WTC11 (cell line): ENCODE results near the gene PRSS48. TPM values are rescaled to one million over a fixed set of nuclear protein-coding genes. Genes with fewer than 3 reads are reported as not detected.

Experiments used
- ATAC-seq: fragments of 200-7000 bp; cut with Tn5 transposase; 2 replicates; pipeline ENCODE4 v1.10.0; 2021; ENCODE audit warnings: mild to moderate bottlenecking, moderate library complexity
- CTCF ChIA-PET: fragments of 300-600 bp; sonication (Branson Sonifier 250); formaldehyde crosslinking; loops from one replicate; lab custom pipeline; 2021; ENCODE audit warnings: antibody characterized with exemption; lab: Charles Lee
- POLR2A ChIA-PET: fragments of 350-600 bp; sonication (Branson Sonifier 250); formaldehyde crosslinking; loops from one replicate; lab custom pipeline; 2021; ENCODE audit warnings: antibody characterized with exemption; lab: Charles Lee
- DNase-seq: peaks from one replicate; pipeline ENCODE4 v3.0.0; 2021; ENCODE audit warnings: low spot score
- H3K27ac Mint-ChIP-seq: 2 replicates; pipeline ENCODE4 v1.8.0; 2021; ENCODE audit warnings: mixed read lengths
- H3K27me3 Mint-ChIP-seq: 2 replicates; pipeline ENCODE4 v1.8.0; 2021; ENCODE audit warnings: low read depth, mild to moderate bottlenecking, moderate library complexity, mixed read lengths
- H3K36me3 Mint-ChIP-seq: 2 replicates; pipeline ENCODE4 v1.8.0; 2021; ENCODE audit warnings: mixed read lengths
- H3K4me1 Mint-ChIP-seq: 2 replicates; pipeline ENCODE4 v1.8.0; 2022; ENCODE audit warnings: mixed read lengths
- H3K4me3 Mint-ChIP-seq: 2 replicates; pipeline ENCODE4 v1.8.0; 2021; ENCODE audit warnings: mild to moderate bottlenecking, moderate library complexity, mixed read lengths
- H3K9me3 Mint-ChIP-seq: 2 replicates; pipeline ENCODE4 v1.8.0; 2021; ENCODE audit warnings: mixed read lengths
- CREB1 ChIP-seq: sonication (generic); formaldehyde crosslinking; IDR thresholded peaks from 2 replicates; pipeline ENCODE4 v1.8.0; 2023; ENCODE audit warnings: mild to moderate bottlenecking, missing genetic modification reagents
- ELF4 ChIP-seq: sonication (generic); formaldehyde crosslinking; IDR thresholded peaks from 2 replicates; pipeline ENCODE4 v1.8.1; 2022; ENCODE audit warnings: low read depth, mild to moderate bottlenecking, moderate library complexity, missing genetic modification reagents
- ESRRA ChIP-seq: sonication (generic); formaldehyde crosslinking; IDR thresholded peaks from 2 replicates; pipeline ENCODE4 v1.8.1; 2022; ENCODE audit warnings: mild to moderate bottlenecking, missing genetic modification reagents, borderline replicate concordance
- FOXJ3 ChIP-seq: sonication (generic); formaldehyde crosslinking; IDR thresholded peaks from 2 replicates; pipeline ENCODE4 v1.9.0; 2021; ENCODE audit warnings: missing genetic modification reagents, mild to moderate bottlenecking, borderline replicate concordance
- NFE2L1 ChIP-seq: sonication (generic); formaldehyde crosslinking; IDR thresholded peaks from 2 replicates; pipeline ENCODE4 v1.8.1; 2023; ENCODE audit warnings: missing genetic modification reagents
- RELA ChIP-seq: sonication (generic); formaldehyde crosslinking; IDR thresholded peaks from 2 replicates; pipeline ENCODE4 v1.8.1; 2022; ENCODE audit warnings: missing genetic modification reagents, mild to moderate bottlenecking, borderline replicate concordance
- RORB ChIP-seq: fragments of 250-450 bp; sonication (Bioruptor Pico); IDR thresholded peaks from 2 replicates; pipeline ENCODE4 v1.9.0; 2021; ENCODE audit warnings: mild to moderate bottlenecking
- ZNF121 ChIP-seq: sonication (generic); formaldehyde crosslinking; IDR thresholded peaks from 2 replicates; pipeline ENCODE4 v1.8.0; 2023; ENCODE audit warnings: missing genetic modification reagents
- ZNF219 ChIP-seq: sonication (generic); formaldehyde crosslinking; IDR thresholded peaks from 2 replicates; pipeline ENCODE4 v1.8.0; 2023; ENCODE audit warnings: missing genetic modification reagents, mild to moderate bottlenecking, borderline replicate concordance
- ZNF396 ChIP-seq: fragments of 250-450 bp; sonication (Bioruptor Pico); IDR thresholded peaks from 2 replicates; pipeline ENCODE4 v1.8.0; 2021; ENCODE audit warnings: mild to moderate bottlenecking, moderate library complexity, borderline replicate concordance
- total RNA-seq: library from RNA; stranded (reverse); gene quantifications from 3 replicates; pipeline ENCODE4 v1.2.3, GENCODE V29; 2021
- TF ChIP-seq, protein P1 (sequence below): sonication (generic); formaldehyde crosslinking; IDR thresholded peaks from 2 replicates; pipeline ENCODE4 v1.8.1; 2022; ENCODE audit warnings: mild to moderate bottlenecking, moderate library complexity, missing genetic modification reagents
- TF ChIP-seq, protein P2 (sequence below): fragments of 250-450 bp; sonication (Bioruptor Pico); conservative IDR thresholded peaks from 2 replicates; pipeline ENCODE4 v1.9.0; 2021; ENCODE audit warnings: mild to moderate bottlenecking
- TF ChIP-seq, protein P3 (sequence below): sonication (generic); formaldehyde crosslinking; IDR thresholded peaks from 2 replicates; pipeline ENCODE4 v1.8.1; 2023; ENCODE audit warnings: mild to moderate bottlenecking, missing genetic modification reagents
- TF ChIP-seq, protein P4 (sequence below): sonication (generic); formaldehyde crosslinking; IDR thresholded peaks from 2 replicates; pipeline ENCODE4 v1.8.0; 2023; ENCODE audit warnings: missing genetic modification reagents, mild to moderate bottlenecking, borderline replicate concordance
- TF ChIP-seq, protein P5 (sequence below): sonication (generic); formaldehyde crosslinking; IDR thresholded peaks from 2 replicates; pipeline ENCODE4 v1.8.1; 2023; ENCODE audit warnings: mild to moderate bottlenecking, missing genetic modification reagents, moderate library complexity
- TF ChIP-seq, protein P6 (sequence below): sonication (generic); formaldehyde crosslinking; IDR thresholded peaks from 2 replicates; pipeline ENCODE4 v1.8.1; 2023; ENCODE audit warnings: mild to moderate bottlenecking, missing genetic modification reagents
- TF ChIP-seq, protein P7 (sequence below): sonication (generic); formaldehyde crosslinking; IDR thresholded peaks from 2 replicates; pipeline ENCODE4 v1.8.1; 2022; ENCODE audit warnings: low read depth, mild to moderate bottlenecking, moderate library complexity, missing genetic modification reagents, borderline replicate concordance
- TF ChIP-seq, protein P8 (sequence below): sonication (generic); formaldehyde crosslinking; conservative IDR thresholded peaks from 2 replicates; pipeline ENCODE4 v1.8.1; 2022; ENCODE audit warnings: mild to moderate bottlenecking, missing genetic modification reagents
- TF ChIP-seq, protein P9 (sequence below): fragments of 250-450 bp; sonication (Bioruptor Pico); IDR thresholded peaks from 2 replicates; pipeline ENCODE4 v1.9.0; 2021; ENCODE audit warnings: moderate library complexity, mild to moderate bottlenecking, inconsistent platforms, borderline replicate concordance

PRSS48 gene
- total RNA-seq, 1 experiment from 2014 or later, result not detected

DNA sequence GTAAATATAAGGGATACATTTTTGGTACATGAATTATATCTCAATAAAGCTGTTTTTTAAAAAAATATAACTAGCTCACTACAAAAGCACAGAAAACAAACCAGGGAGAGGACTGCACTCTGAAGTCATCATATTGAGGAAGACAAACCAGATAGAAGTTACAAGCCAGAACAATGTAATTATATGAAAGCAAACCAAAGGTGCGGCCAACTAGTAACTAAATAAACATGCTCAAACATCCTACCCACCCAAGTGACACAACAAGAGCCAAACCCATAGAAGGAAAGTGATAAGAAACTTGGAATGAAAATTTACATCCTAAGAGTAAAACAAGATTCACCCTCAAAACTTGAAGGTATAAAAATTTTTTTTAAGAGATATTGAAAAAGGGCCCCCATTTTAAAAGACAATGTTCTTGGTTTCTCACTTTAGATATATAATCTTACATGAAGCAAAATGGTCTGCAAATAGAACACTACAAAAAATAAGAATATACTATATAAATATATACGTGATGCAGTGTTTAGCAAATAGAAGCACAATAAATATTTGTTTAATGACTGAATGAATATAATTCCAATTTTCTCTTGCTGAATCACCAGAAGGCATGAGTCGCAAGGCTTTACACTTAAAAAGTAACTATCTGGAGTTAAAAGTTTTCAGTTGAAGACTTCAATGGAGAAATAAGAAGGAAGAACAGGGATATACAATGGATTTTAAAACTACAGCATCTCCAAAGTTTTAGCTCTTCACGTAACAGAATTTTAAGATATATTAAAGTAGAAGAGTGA, 52.5 kb downstream of the PRSS48 start:
- H3K4me1 Mint-ChIP-seq, result peaks cover 13% of the 10 kb centered on the region
- ChIA-PET POLR2A (no interaction called here), CTCF (no interaction called here)
- H3K9me3 Mint-ChIP-seq, result peaks cover 13% of the 10 kb centered on the region
- H3K27me3 Mint-ChIP-seq, result no peaks in the 10 kb centered on the region; the same call in 1 of the 2 replicates
- DNase-seq, result no peak
- no peak overlapping the region for H3K4me3 Mint-ChIP-seq
- TF ChIP-seq RELA (CRISPR knock-in tag) (no peak), ZNF396 (CRISPR knock-in tag) (no peak), ELF4 (CRISPR knock-in tag) (no peak), ESRRA (no peak), ZNF219 (CRISPR knock-in tag) (no peak), RORB (no peak), FOXJ3 (CRISPR knock-in tag) (no peak), ZNF121 (no peak), NFE2L1 (no peak), CREB1 (no peak)
- TF ChIP-seq, protein P1, sequence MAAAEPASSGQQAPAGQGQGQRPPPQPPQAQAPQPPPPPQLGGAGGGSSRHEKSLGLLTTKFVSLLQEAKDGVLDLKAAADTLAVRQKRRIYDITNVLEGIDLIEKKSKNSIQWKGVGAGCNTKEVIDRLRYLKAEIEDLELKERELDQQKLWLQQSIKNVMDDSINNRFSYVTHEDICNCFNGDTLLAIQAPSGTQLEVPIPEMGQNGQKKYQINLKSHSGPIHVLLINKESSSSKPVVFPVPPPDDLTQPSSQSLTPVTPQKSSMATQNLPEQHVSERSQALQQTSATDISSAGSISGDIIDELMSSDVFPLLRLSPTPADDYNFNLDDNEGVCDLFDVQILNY (CRISPR knock-in tag), result no peak
- TF ChIP-seq, protein P2, sequence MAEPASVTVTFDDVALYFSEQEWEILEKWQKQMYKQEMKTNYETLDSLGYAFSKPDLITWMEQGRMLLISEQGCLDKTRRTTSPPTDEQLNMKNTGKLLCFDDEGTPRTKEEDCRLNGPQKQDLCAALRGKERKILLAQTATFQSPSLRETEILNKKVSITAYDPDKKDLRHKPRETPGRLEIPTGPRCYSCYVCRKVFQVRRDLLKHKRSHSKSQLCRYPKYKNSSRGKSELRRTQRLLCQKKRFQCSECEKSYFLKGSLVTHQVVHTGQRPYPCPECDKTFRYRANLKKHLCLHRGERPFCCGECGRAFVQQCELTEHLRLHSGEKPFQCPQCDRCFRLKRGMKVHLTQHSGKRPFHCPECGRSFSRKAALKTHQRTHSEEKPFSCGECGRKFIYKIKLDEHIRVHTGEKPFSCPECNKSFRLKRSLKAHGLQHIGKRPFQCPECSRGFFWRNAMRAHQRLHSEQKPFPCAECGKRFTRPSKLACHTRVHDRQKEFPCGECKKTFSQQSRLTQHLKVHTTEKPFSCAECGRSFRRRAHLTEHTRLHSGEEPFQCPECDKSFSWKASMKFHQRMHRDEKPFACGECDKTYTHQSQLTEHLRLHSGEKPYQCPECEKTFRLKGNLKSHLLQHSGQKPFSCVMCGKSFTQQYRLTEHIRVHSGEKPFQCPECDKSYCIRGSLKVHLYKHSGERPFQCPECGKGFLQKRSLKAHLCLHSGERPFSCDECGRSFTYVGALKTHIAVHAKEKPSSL (CRISPR knock-in tag), result no peak
- TF ChIP-seq, protein P3, sequence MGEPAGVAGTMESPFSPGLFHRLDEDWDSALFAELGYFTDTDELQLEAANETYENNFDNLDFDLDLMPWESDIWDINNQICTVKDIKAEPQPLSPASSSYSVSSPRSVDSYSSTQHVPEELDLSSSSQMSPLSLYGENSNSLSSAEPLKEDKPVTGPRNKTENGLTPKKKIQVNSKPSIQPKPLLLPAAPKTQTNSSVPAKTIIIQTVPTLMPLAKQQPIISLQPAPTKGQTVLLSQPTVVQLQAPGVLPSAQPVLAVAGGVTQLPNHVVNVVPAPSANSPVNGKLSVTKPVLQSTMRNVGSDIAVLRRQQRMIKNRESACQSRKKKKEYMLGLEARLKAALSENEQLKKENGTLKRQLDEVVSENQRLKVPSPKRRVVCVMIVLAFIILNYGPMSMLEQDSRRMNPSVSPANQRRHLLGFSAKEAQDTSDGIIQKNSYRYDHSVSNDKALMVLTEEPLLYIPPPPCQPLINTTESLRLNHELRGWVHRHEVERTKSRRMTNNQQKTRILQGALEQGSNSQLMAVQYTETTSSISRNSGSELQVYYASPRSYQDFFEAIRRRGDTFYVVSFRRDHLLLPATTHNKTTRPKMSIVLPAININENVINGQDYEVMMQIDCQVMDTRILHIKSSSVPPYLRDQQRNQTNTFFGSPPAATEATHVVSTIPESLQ (CRISPR knock-in tag), result no peak
- TF ChIP-seq, protein P4, sequence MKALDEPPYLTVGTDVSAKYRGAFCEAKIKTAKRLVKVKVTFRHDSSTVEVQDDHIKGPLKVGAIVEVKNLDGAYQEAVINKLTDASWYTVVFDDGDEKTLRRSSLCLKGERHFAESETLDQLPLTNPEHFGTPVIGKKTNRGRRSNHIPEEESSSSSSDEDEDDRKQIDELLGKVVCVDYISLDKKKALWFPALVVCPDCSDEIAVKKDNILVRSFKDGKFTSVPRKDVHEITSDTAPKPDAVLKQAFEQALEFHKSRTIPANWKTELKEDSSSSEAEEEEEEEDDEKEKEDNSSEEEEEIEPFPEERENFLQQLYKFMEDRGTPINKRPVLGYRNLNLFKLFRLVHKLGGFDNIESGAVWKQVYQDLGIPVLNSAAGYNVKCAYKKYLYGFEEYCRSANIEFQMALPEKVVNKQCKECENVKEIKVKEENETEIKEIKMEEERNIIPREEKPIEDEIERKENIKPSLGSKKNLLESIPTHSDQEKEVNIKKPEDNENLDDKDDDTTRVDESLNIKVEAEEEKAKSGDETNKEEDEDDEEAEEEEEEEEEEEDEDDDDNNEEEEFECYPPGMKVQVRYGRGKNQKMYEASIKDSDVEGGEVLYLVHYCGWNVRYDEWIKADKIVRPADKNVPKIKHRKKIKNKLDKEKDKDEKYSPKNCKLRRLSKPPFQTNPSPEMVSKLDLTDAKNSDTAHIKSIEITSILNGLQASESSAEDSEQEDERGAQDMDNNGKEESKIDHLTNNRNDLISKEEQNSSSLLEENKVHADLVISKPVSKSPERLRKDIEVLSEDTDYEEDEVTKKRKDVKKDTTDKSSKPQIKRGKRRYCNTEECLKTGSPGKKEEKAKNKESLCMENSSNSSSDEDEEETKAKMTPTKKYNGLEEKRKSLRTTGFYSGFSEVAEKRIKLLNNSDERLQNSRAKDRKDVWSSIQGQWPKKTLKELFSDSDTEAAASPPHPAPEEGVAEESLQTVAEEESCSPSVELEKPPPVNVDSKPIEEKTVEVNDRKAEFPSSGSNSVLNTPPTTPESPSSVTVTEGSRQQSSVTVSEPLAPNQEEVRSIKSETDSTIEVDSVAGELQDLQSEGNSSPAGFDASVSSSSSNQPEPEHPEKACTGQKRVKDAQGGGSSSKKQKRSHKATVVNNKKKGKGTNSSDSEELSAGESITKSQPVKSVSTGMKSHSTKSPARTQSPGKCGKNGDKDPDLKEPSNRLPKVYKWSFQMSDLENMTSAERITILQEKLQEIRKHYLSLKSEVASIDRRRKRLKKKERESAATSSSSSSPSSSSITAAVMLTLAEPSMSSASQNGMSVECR (CRISPR knock-in tag), result no peak
- TF ChIP-seq, protein P5, sequence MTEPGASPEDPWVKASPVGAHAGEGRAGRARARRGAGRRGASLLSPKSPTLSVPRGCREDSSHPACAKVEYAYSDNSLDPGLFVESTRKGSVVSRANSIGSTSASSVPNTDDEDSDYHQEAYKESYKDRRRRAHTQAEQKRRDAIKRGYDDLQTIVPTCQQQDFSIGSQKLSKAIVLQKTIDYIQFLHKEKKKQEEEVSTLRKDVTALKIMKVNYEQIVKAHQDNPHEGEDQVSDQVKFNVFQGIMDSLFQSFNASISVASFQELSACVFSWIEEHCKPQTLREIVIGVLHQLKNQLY (CRISPR knock-in tag), result no peak
- TF ChIP-seq, protein P6, sequence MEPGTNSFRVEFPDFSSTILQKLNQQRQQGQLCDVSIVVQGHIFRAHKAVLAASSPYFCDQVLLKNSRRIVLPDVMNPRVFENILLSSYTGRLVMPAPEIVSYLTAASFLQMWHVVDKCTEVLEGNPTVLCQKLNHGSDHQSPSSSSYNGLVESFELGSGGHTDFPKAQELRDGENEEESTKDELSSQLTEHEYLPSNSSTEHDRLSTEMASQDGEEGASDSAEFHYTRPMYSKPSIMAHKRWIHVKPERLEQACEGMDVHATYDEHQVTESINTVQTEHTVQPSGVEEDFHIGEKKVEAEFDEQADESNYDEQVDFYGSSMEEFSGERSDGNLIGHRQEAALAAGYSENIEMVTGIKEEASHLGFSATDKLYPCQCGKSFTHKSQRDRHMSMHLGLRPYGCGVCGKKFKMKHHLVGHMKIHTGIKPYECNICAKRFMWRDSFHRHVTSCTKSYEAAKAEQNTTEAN (CRISPR knock-in tag), result no peak
- TF ChIP-seq, protein P7, sequence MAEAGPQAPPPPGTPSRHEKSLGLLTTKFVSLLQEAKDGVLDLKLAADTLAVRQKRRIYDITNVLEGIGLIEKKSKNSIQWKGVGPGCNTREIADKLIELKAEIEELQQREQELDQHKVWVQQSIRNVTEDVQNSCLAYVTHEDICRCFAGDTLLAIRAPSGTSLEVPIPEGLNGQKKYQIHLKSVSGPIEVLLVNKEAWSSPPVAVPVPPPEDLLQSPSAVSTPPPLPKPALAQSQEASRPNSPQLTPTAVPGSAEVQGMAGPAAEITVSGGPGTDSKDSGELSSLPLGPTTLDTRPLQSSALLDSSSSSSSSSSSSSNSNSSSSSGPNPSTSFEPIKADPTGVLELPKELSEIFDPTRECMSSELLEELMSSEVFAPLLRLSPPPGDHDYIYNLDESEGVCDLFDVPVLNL, result no peak
- TF ChIP-seq, protein P8, sequence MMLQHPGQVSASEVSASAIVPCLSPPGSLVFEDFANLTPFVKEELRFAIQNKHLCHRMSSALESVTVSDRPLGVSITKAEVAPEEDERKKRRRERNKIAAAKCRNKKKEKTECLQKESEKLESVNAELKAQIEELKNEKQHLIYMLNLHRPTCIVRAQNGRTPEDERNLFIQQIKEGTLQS, result no peak
- TF ChIP-seq, protein P9, sequence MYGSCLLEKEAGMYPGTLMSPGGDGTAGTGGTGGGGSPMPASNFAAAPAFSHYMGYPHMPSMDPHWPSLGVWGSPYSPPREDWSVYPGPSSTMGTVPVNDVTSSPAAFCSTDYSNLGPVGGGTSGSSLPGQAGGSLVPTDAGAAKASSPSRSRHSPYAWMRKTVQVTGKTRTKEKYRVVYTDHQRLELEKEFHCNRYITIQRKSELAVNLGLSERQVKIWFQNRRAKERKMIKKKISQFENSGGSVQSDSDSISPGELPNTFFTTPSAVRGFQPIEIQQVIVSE (CRISPR knock-in tag), result no peak
- H3K27ac Mint-ChIP-seq, result no peak overlapping the region
- H3K36me3 Mint-ChIP-seq, result no peaks in the 10 kb centered on the region
- ATAC-seq, result no peak
